A549 (cell line): ENCODE data around the gene CKLF. TPM values are rescaled to one million over a fixed set of nuclear protein-coding genes. Genes with fewer than 3 reads are reported as not detected.
"Not testable (repeated sequence)": the region's sequence is repeated elsewhere in the genome, so short reads cannot be mapped to it uniquely, and the experiment has no call there.

Source experiments
- ATAC-seq, 2 experiments: fragments of 200-7000 bp in 1 of 2; fragments of >200 bp in 1 of 2; cut with Nextera tagmentation in 1 of 2; cut with Tn5 transposase in 1 of 2; 3 replicates each; pipeline versions ENCODE4 v1.8.0 to v1.9.1; 2018 to 2020; ENCODE audit warnings: mild to moderate bottlenecking in 1 of 2, moderate library complexity in 1 of 2
- CTCF ChIA-PET: fragments of 300-600 bp; sonication (Branson Sonifier 250); formaldehyde crosslinking; extraction: SDS; loops from one replicate; lab custom pipeline; 2021; ENCODE audit warnings: antibody characterized with exemption, inconsistent platforms; lab: Yijun Ruan, JAX
- POLR2A ChIA-PET: fragments of 350-600 bp; formaldehyde crosslinking; extraction: SDS; loops from one replicate; lab custom pipeline; 2021; ENCODE audit warnings: antibody characterized with exemption, inconsistent platforms; lab: Yijun Ruan, JAX
- DNase-seq, 2 experiments: peaks; one replicate each; pipeline versions ENCODE4 v3.0.0 to v3.0.0-alpha.2; 2011 to 2016; ENCODE audit warnings: low read depth in 1 of 2, low spot score in 1 of 2
- FAIRE-seq: peaks from 2 replicates; lab custom pipeline; 2011; peaks lifted over from hg19 to GRCh38; lab: Jason Lieb, UNC
- H3K27ac ChIP-seq, 2 experiments: fragments of >200 bp; sonication (Bioruptor Twin); formaldehyde crosslinking; 3 replicates each; pipeline ENCODE4 v1.5.1; 2016 to 2017
- H3K4me1 ChIP-seq: fragments of >200 bp; sonication (Bioruptor Twin); formaldehyde crosslinking; 3 replicates; pipeline ENCODE4 v1.6.1; 2016
- H3K4me2 ChIP-seq: fragments of >200 bp; sonication (Bioruptor Twin); formaldehyde crosslinking; 3 replicates; pipeline ENCODE4 v1.6.1; 2016
- H3K4me3 ChIP-seq: fragments of >200 bp; sonication (Bioruptor Twin); formaldehyde crosslinking; 3 replicates; pipeline ENCODE4 v1.5.1; 2016
- H3K9me3 ChIP-seq: fragments of >200 bp; sonication (Bioruptor Twin); formaldehyde crosslinking; 3 replicates; pipeline ENCODE4 v1.6.1; 2016
- CEBPB ChIP-seq, 2 experiments: fragments of >200 bp in 1 of 2; sonication (Bioruptor Twin) in 1 of 2; formaldehyde crosslinking in 1 of 2; IDR thresholded peaks; 2 replicates each; pipeline ENCODE4 v1.6.1; 2012 to 2016
- EHF ChIP-seq: fragments of 250-450 bp; sonication (Bioruptor Pico); IDR thresholded peaks from 2 replicates; pipeline ENCODE4 v1.5.0; 2020; ENCODE audit warnings: mild to moderate bottlenecking
- EHMT2 ChIP-seq: fragments of 200-600 bp; sonication (generic); IDR thresholded peaks from 2 replicates; pipeline ENCODE4 v1.6.1; 2016; ENCODE audit warnings: antibody characterized with exemption, low read depth, mild to moderate bottlenecking, moderate library complexity
- ESRRA ChIP-seq: fragments of 150-350 bp; IDR thresholded peaks from 2 replicates; pipeline ENCODE4 v1.6.1; 2014; ENCODE audit warnings: mild to moderate bottlenecking, low read length, borderline replicate concordance
- FOXS1 ChIP-seq: fragments of 250-450 bp; sonication (Bioruptor Pico); IDR thresholded peaks from 2 replicates; pipeline ENCODE4 v1.5.0; 2020; ENCODE audit warnings: mild to moderate bottlenecking, moderate library complexity
- GATA3 ChIP-seq: IDR thresholded peaks from 2 replicates; pipeline ENCODE4 v1.6.1; 2012; ENCODE audit warnings: borderline replicate concordance
- JUN ChIP-seq, 2 experiments: fragments of >200 bp; sonication (Bioruptor Twin); formaldehyde crosslinking; IDR thresholded peaks; 2 replicates in 1 of 2; 3 replicates in 1 of 2; pipeline ENCODE4 v1.6.1; 2016 to 2017
- KDM1A ChIP-seq: fragments of 200-600 bp; sonication (generic); IDR thresholded peaks from 2 replicates; pipeline ENCODE4 v1.6.1; 2016; ENCODE audit warnings: low read depth, mild to moderate bottlenecking
- NFE2L2 ChIP-seq: fragments of 150-350 bp; conservative IDR thresholded peaks from 2 replicates; pipeline ENCODE4 v1.6.1; 2014; ENCODE audit warnings: low read length
- NR3C1 ChIP-seq: fragments of >200 bp; sonication (Bioruptor Twin); formaldehyde crosslinking; IDR thresholded peaks from 3 replicates; pipeline ENCODE4 v1.6.1; 2017
- PHF8 ChIP-seq: fragments of 200-600 bp; sonication (generic); IDR thresholded peaks from 2 replicates; pipeline ENCODE4 v1.6.1; 2016; ENCODE audit warnings: low read depth, mild to moderate bottlenecking, antibody characterized with exemption, moderate library complexity, borderline replicate concordance
- RCOR1 ChIP-seq: fragments of 150-350 bp; IDR thresholded peaks from 2 replicates; pipeline ENCODE4 v1.6.1; 2014; ENCODE audit warnings: antibody characterized with exemption, low read length, low read depth
- RFX5 ChIP-seq: fragments of 450-650 bp; IDR thresholded peaks from 2 replicates; pipeline ENCODE4 v1.7.1; 2014; ENCODE audit warnings: antibody characterized with exemption, mild to moderate bottlenecking, moderate library complexity
- TFCP2L1 ChIP-seq: fragments of 250-450 bp; sonication (Bioruptor Pico); IDR thresholded peaks from 2 replicates; pipeline ENCODE4 v1.5.0; 2021; ENCODE audit warnings: mild to moderate bottlenecking
- TP53 ChIP-seq: fragments of 250-450 bp; sonication (Bioruptor Pico); IDR thresholded peaks from 2 replicates; pipeline ENCODE4 v1.5.0; 2021; ENCODE audit warnings: mild to moderate bottlenecking, moderate library complexity
- ZC3H11A ChIP-seq: fragments of 450-650 bp; IDR thresholded peaks from 2 replicates; pipeline ENCODE4 v1.6.1; 2014; ENCODE audit warnings: antibody characterized with exemption, mild to moderate bottlenecking
- ZFP36 ChIP-seq: fragments of 450-650 bp; IDR thresholded peaks from 2 replicates; pipeline ENCODE4 v1.6.1; 2014; ENCODE audit warnings: borderline replicate concordance; ENCODE audit not compliant: partially characterized antibody
- ZNF302 ChIP-seq: fragments of 250-450 bp; sonication (Bioruptor Pico); IDR thresholded peaks from 2 replicates; pipeline ENCODE4 v1.9.0; 2021; ENCODE audit warnings: inconsistent platforms, mild to moderate bottlenecking, moderate library complexity
- ZSCAN20 ChIP-seq: fragments of 250-450 bp; sonication (Bioruptor Pico); IDR thresholded peaks from 2 replicates; pipeline ENCODE4 v1.8.0; 2022; ENCODE audit warnings: mild to moderate bottlenecking, moderate library complexity
- WGBS: methylation state at CpG from one replicate; pipeline ENCODE4 v1.1.6; 2017; ENCODE audit errors: missing lambda C conversion rate; 5-methylcytosine and 5-hydroxymethylcytosine counted together
- polyA plus RNA-seq, 4 experiments: library from polyadenylated mRNA; depleted of rRNA in 3 of 4; stranded (reverse); fragments of >200 nt; fragmentation: RNase III in 1 of 4; extraction: RNeasy Plus Mini Kit Qiagen cat#74134 plus additional on column Dnase treatment in 1 of 4; gene quantifications; 2 replicates in 3 of 4; 3 replicates in 1 of 4; pipeline ENCODE4 v1.2.3, GENCODE V29; 2011 to 2017
- TF ChIP-seq, protein P1 (sequence below): IDR thresholded peaks from 2 replicates; pipeline ENCODE4 v1.6.1; 2012; ENCODE audit warnings: low read depth, borderline replicate concordance
- TF ChIP-seq, protein P2 (sequence below): fragments of >200 bp; sonication (Bioruptor Twin); formaldehyde crosslinking; IDR thresholded peaks from 3 replicates; pipeline ENCODE4 v1.6.1; 2016

Gene CKLF
- polyA plus RNA-seq, 2 of the 4 experiments (the other 2 are of a cell fraction): 85.1 to 87.0 TPM

DNA sequence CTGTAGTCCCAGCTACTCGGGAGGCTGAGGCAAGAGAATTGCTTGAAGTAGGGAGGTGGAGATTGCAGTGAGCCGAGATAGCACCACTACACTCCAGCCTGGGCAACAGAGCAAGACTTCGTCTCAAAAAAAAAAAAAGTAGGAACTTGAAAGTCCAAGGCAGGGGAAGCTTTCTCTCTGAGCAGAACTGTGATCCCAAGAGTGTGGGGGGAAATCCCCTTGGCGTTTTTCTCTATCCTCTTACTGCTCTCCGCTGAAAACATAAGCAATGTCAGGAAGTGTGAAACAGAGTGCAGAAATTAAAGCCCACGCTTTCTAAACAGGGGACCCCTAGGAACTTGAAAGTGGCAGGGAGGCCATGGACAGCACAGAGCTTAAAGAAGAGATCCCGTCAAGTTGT lies 42.4 kb downstream of the CKLF start:
- TF ChIP-seq CEBPB (IDR thresholded peaks at IDR 0.05): no peak
- TF ChIP-seq ZFP36: no peak
- TF ChIP-seq KDM1A: no peak
- no peak for TF ChIP-seq PHF8
- no peak for TF ChIP-seq ZSCAN20
- no peak for TF ChIP-seq FOXS1 (CRISPR knock-in tag)
- no peak for TF ChIP-seq GATA3
- no peak for TF ChIP-seq RCOR1
- TF ChIP-seq NR3C1: no peak
- TF ChIP-seq ZC3H11A: no peak
- TF ChIP-seq JUN (IDR thresholded peaks at IDR 0.05): no peak
- TF ChIP-seq, protein P1, sequence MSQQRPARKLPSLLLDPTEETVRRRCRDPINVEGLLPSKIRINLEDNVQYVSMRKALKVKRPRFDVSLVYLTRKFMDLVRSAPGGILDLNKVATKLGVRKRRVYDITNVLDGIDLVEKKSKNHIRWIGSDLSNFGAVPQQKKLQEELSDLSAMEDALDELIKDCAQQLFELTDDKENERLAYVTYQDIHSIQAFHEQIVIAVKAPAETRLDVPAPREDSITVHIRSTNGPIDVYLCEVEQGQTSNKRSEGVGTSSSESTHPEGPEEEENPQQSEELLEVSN: no peak
- no peak for TF ChIP-seq RFX5
- TF ChIP-seq, protein P2, sequence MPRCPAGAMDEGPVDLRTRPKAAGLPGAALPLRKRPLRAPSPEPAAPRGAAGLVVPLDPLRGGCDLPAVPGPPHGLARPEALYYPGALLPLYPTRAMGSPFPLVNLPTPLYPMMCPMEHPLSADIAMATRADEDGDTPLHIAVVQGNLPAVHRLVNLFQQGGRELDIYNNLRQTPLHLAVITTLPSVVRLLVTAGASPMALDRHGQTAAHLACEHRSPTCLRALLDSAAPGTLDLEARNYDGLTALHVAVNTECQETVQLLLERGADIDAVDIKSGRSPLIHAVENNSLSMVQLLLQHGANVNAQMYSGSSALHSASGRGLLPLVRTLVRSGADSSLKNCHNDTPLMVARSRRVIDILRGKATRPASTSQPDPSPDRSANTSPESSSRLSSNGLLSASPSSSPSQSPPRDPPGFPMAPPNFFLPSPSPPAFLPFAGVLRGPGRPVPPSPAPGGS: no peak
- no peak for TF ChIP-seq ESRRA
- no peak for TF ChIP-seq NFE2L2
- TF ChIP-seq TP53 (CRISPR knock-in tag): no peak
- no peak for TF ChIP-seq ZNF302
- TF ChIP-seq TFCP2L1 (CRISPR knock-in tag): no peak
- no peak for TF ChIP-seq EHF (CRISPR knock-in tag)
- Histone ChIP-seq H3K4me1 (no peaks in the 10 kb centered on the region), H3K4me3 (no peak overlapping the region), H3K27ac (no peak overlapping the region), H3K4me2 (no peak overlapping the region), H3K9me3 (no peaks in the 10 kb centered on the region)
- ChIA-PET POLR2A (no interaction called here), CTCF (interaction anchor here (0.6 to 1.3 kb wide), 4 partner anchors 13 to 224 kb away, joined by 3 to 4 read pairs (median 3); no protein-coding TSS in a partner anchor)
- FAIRE-seq (no peak), ATAC-seq (no peak), DNase-seq (no peak)
- WGBS: 68% methylated on average over 7 of the region's 7 CpGs

DNA sequence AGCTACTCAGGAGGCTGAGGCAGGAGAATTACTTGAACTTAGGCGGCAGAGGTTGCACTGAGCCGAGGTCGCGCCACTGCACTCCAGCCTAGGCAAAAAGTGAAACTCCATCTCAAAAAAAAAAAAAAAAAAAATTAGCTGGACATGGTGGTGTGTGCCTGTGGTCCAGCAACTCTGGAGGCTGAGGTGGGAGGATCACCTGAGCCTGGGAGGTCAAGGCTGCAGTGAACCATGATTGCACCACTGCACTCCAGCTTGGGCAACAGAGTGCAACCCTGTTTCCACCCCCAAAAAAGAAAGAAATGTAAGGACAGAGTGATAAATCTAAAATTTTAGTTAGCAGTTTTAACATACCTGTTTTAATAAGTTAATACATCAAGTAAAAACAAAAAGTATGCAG lies 44.2 kb downstream of the CKLF start:
- WGBS: 93% methylated on average over 4 of the region's 4 CpGs
- not testable (repeated sequence) for H3K4me1 ChIP-seq, DNase-seq, H3K4me2 ChIP-seq, H3K27ac ChIP-seq, H3K9me3 ChIP-seq, ATAC-seq, FAIRE-seq, H3K4me3 ChIP-seq
- ChIA-PET CTCF (interaction anchor here (2.2 to 3.4 kb wide), 2 partner anchors 11 to 271 kb away, joined by 8 to 19 read pairs; no protein-coding TSS in a partner anchor), POLR2A (interaction anchor here (0.7 kb wide), 3 partner anchors 16 to 563 kb away, joined by 4 to 5 read pairs (median 4); partner anchors contain the start of gene TRADD)

DNA sequence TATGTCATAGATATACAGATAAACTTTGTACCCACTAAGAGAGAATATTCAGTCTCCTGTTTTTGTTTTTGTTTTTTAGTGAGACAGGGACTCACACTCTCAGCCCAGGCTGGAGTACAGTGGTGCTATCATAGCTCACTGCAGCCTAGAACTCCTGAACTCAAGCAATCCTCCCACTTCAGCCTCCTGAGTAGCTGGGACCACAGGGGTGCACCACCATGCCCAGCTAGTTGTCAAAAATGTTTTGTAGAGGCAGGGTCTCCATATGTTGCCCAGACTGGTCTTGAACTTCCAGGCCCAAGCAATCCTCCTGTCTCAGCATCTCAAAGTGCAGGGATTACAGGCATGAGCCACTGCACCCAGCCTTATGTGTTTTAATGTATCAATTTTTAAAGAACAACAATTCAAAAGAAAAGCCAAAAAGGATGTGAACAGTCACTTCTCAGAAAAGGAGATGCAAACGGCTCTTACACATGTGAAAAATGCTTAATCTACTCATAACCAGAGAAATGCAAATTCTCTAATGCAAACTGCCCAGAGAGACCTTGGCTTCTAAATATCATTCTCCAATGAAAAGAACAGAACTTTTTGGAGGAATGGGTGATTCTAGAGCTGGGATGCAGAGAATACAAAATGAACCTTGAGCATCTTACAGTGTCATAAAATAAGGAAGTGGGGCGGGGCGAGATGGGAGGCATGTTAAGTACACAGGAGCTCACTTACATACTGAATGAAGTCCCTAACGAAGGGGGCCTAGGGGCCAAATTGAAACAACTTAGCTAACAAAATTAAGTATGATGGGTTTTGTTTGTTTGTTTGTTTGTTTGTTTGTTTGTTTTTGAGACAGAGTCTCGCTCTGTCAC lies 44.8 kb downstream of the CKLF start:
- WGBS: 73% methylated on average over 5 of the region's 5 CpGs
- no peak overlapping the region for H3K27ac ChIP-seq
- H3K4me3 ChIP-seq: no peak overlapping the region
- TF ChIP-seq RCOR1: no peak
- no peak for TF ChIP-seq EHF (CRISPR knock-in tag)
- TF ChIP-seq EHMT2: no peak
- ChIA-PET POLR2A (interaction anchor here (0.8 kb wide), 1 partner anchor 45 kb away, joined by 3 read pairs; the partner anchor contains the start of gene CKLF), CTCF (interaction anchor here (0.9 to 3.4 kb wide), 7 partner anchors 10 to 270 kb away, joined by 3 to 19 read pairs (median 5); no protein-coding TSS in a partner anchor)
- DNase-seq (no peak), FAIRE-seq (no peak), ATAC-seq (no peak)
- H3K4me1 ChIP-seq: no peaks in the 10 kb centered on the region
- no peak overlapping the region for H3K4me2 ChIP-seq
- H3K9me3 ChIP-seq: no peaks in the 10 kb centered on the region
